Sigmoid colon (tissue), 4 donors: ENCODE measurements around the gene AGL.
"Not testable (repeated sequence)": the region's sequence is repeated elsewhere in the genome, so short reads cannot be mapped to it uniquely, and the experiment has no call there.

Experiments used
- POLR2A ChIP-seq, 2 donors: fragments of 450-650 bp; IDR thresholded peaks; one replicate each; pipeline ENCODE4 v1.6.1; 2016; ENCODE audit warnings: antibody characterized with exemption in 2 of 2, mild to moderate bottlenecking in 2 of 2, moderate library complexity in 2 of 2
- POLR2AphosphoS5 ChIP-seq, 4 donors: sonication (generic); formaldehyde crosslinking; IDR thresholded peaks; one replicate each; pipeline ENCODE4 v1.6.1; 2017; ENCODE audit warnings: antibody characterized with exemption in 4 of 4
- TF ChIP-seq, protein P1 (sequence below), 4 experiments: fragments of 450-650 bp in 3 of 4; fragments of 200-600 bp in 1 of 4; IDR thresholded peaks; one replicate each; pipeline ENCODE4 v1.5.1; 2016 to 2019; ENCODE audit warnings: antibody characterized with exemption in 4 of 4, mild to moderate bottlenecking in 3 of 4, moderate library complexity in 2 of 4

GRCh38 chr1:99960260-99960659 is 110.1 kb downstream of the AGL start:
- TF ChIP-seq POLR2A, POLR2AphosphoS5 (IDR thresholded peaks at IDR 0.05): not testable (repeated sequence)
- TF ChIP-seq, protein P1, sequence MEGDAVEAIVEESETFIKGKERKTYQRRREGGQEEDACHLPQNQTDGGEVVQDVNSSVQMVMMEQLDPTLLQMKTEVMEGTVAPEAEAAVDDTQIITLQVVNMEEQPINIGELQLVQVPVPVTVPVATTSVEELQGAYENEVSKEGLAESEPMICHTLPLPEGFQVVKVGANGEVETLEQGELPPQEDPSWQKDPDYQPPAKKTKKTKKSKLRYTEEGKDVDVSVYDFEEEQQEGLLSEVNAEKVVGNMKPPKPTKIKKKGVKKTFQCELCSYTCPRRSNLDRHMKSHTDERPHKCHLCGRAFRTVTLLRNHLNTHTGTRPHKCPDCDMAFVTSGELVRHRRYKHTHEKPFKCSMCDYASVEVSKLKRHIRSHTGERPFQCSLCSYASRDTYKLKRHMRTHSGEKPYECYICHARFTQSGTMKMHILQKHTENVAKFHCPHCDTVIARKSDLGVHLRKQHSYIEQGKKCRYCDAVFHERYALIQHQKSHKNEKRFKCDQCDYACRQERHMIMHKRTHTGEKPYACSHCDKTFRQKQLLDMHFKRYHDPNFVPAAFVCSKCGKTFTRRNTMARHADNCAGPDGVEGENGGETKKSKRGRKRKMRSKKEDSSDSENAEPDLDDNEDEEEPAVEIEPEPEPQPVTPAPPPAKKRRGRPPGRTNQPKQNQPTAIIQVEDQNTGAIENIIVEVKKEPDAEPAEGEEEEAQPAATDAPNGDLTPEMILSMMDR (IDR thresholded peaks at IDR 0.05): not testable (repeated sequence)
